WTC11 (cell line): ENCODE data around the gene SLC39A13. TPM values are rescaled to one million over a fixed set of nuclear protein-coding genes. Genes with fewer than 3 reads are reported as not detected.

Experiments used
- AFF4 ChIP-seq: sonication (generic); formaldehyde crosslinking; IDR thresholded peaks from 2 replicates; pipeline ENCODE4 v1.8.1; 2023; ENCODE audit warnings: mild to moderate bottlenecking, missing genetic modification reagents, borderline replicate concordance
- ATF3 ChIP-seq: sonication (generic); formaldehyde crosslinking; conservative IDR thresholded peaks from 2 replicates; pipeline ENCODE4 v1.8.1; 2022; ENCODE audit warnings: mild to moderate bottlenecking, missing genetic modification reagents
- ATF6 ChIP-seq: sonication (generic); formaldehyde crosslinking; IDR thresholded peaks from 2 replicates; pipeline ENCODE4 v1.8.1; 2023; ENCODE audit warnings: mild to moderate bottlenecking, missing genetic modification reagents
- E2F4 ChIP-seq: sonication (generic); formaldehyde crosslinking; IDR thresholded peaks from 2 replicates; pipeline ENCODE4 v1.8.1; 2022; ENCODE audit warnings: low read depth, mild to moderate bottlenecking, moderate library complexity, missing genetic modification reagents, borderline replicate concordance
- ELF4 ChIP-seq: sonication (generic); formaldehyde crosslinking; IDR thresholded peaks from 2 replicates; pipeline ENCODE4 v1.8.1; 2022; ENCODE audit warnings: low read depth, mild to moderate bottlenecking, moderate library complexity, missing genetic modification reagents
- ESRRA ChIP-seq: sonication (generic); formaldehyde crosslinking; IDR thresholded peaks from 2 replicates; pipeline ENCODE4 v1.8.1; 2022; ENCODE audit warnings: mild to moderate bottlenecking, missing genetic modification reagents, borderline replicate concordance
- ETV6 ChIP-seq: sonication (generic); formaldehyde crosslinking; IDR thresholded peaks from 2 replicates; pipeline ENCODE4 v1.8.1; 2022; ENCODE audit warnings: mild to moderate bottlenecking, missing genetic modification reagents
- GTF2I ChIP-seq: fragments of 250-450 bp; sonication (Bioruptor Pico); conservative IDR thresholded peaks from 2 replicates; pipeline ENCODE4 v1.4.0; 2021; ENCODE audit warnings: mild to moderate bottlenecking
- JUN ChIP-seq: sonication (generic); formaldehyde crosslinking; IDR thresholded peaks from 2 replicates; pipeline ENCODE4 v1.8.0; 2023; ENCODE audit warnings: mild to moderate bottlenecking, missing genetic modification reagents
- MAX ChIP-seq: sonication (generic); formaldehyde crosslinking; IDR thresholded peaks from 2 replicates; pipeline ENCODE4 v1.8.0; 2022; ENCODE audit warnings: mild to moderate bottlenecking, missing genetic modification reagents
- MLX ChIP-seq: sonication (generic); formaldehyde crosslinking; IDR thresholded peaks from 2 replicates; pipeline ENCODE4 v1.8.1; 2023; ENCODE audit warnings: mild to moderate bottlenecking, missing genetic modification reagents, moderate library complexity
- NFATC4 ChIP-seq: fragments of 250-450 bp; sonication (Bioruptor Pico); IDR thresholded peaks from 2 replicates; pipeline ENCODE4 v1.9.0; 2021; ENCODE audit warnings: mild to moderate bottlenecking
- NFE2L1 ChIP-seq: sonication (generic); formaldehyde crosslinking; IDR thresholded peaks from 2 replicates; pipeline ENCODE4 v1.8.1; 2023; ENCODE audit warnings: missing genetic modification reagents
- PRRX2 ChIP-seq: fragments of 250-450 bp; sonication (Bioruptor Pico); IDR thresholded peaks from 2 replicates; pipeline ENCODE4 v1.8.0; 2021; ENCODE audit warnings: mild to moderate bottlenecking
- SP1 ChIP-seq: sonication (generic); formaldehyde crosslinking; conservative IDR thresholded peaks from 2 replicates; pipeline ENCODE4 v1.8.1; 2022; ENCODE audit warnings: missing genetic modification reagents
- TEAD1 ChIP-seq: sonication (generic); formaldehyde crosslinking; IDR thresholded peaks from 2 replicates; pipeline ENCODE4 v1.8.0; 2022; ENCODE audit warnings: mild to moderate bottlenecking, missing genetic modification reagents
- ZBTB21 ChIP-seq: sonication (generic); formaldehyde crosslinking; IDR thresholded peaks from 2 replicates; pipeline ENCODE4 v1.8.1; 2023; ENCODE audit warnings: mild to moderate bottlenecking, missing genetic modification reagents, borderline replicate concordance
- ZMAT4 ChIP-seq: fragments of 250-450 bp; sonication (Bioruptor Pico); IDR thresholded peaks from 2 replicates; pipeline ENCODE4 v1.9.0; 2021; ENCODE audit warnings: mild to moderate bottlenecking
- ZNF138 ChIP-seq: sonication (generic); formaldehyde crosslinking; conservative IDR thresholded peaks from 2 replicates; pipeline ENCODE4 v1.8.1; 2022; ENCODE audit warnings: mild to moderate bottlenecking, moderate library complexity, missing genetic modification reagents
- ZNF281 ChIP-seq: sonication (generic); formaldehyde crosslinking; IDR thresholded peaks from 2 replicates; pipeline ENCODE4 v1.8.0; 2023; ENCODE audit warnings: mild to moderate bottlenecking, missing genetic modification reagents
- ZNF532 ChIP-seq: fragments of 250-450 bp; sonication (Bioruptor Pico); IDR thresholded peaks from 2 replicates; pipeline ENCODE4 v1.9.0; 2021; ENCODE audit warnings: mild to moderate bottlenecking, borderline replicate concordance
- ZNF671 ChIP-seq: fragments of 250-450 bp; sonication (Bioruptor Pico); IDR thresholded peaks from 2 replicates; pipeline ENCODE4 v1.8.0; 2021; ENCODE audit warnings: mild to moderate bottlenecking
- total RNA-seq: library from RNA; stranded (reverse); gene quantifications from 3 replicates; pipeline ENCODE4 v1.2.3, GENCODE V29; 2021

SLC39A13 gene
- total RNA-seq, 1 experiment from 2014 or later: 38.2 TPM

- TF ChIP-seq ZNF532 (CRISPR knock-in tag) (no peak), ZMAT4 (no peak), ETV6 (CRISPR knock-in tag) (no peak), MAX (CRISPR knock-in tag) (0 out of 2 replicates have a peak, but pooled peaks have one; percentile 10), ATF6 (CRISPR knock-in tag) (no peak), ZBTB21 (CRISPR knock-in tag) (no peak), ZNF671 (CRISPR knock-in tag) (no peak), TEAD1 (0 out of 2 replicates have a peak, but pooled peaks have one; percentile 38), NFATC4 (no peak), ZNF281 (CRISPR knock-in tag) (no peak), NFE2L1 (peak; percentile 85; the same call in 1 of the 2 replicates), ATF3 (CRISPR knock-in tag) (no peak), ELF4 (CRISPR knock-in tag) (no peak), SP1 (CRISPR knock-in tag) (peak; percentile 97), E2F4 (CRISPR knock-in tag) (no peak), JUN (CRISPR knock-in tag) (no peak), AFF4 (CRISPR knock-in tag) (no peak), MLX (no peak), ESRRA (no peak), GTF2I (CRISPR knock-in tag) (no peak), ZNF138 (CRISPR knock-in tag) (no peak), PRRX2 (CRISPR knock-in tag) (no peak)
Measured at GRCh38 chr11:47426062-47426956, 17.9 kb downstream of the SLC39A13 start, which contains the start of gene PSMC3 (continued).
